Measurements from ENCODE around the gene NLRP11.

The NLRP11 gene

GRCh38 chr19:55831846-55832245, at the start of gene NLRP11:
Gene NLRP11, minus strand, starts transcription at chr19:55831999. Its CDS starts 13,825 bp downstream, at chr19:55818174.
- ATAC-seq (no peak), DNase-seq (no peak)

GRCh38 chr19:55877211-55877610, 45.4 kb upstream of the NLRP11 start:
- DNase-seq (no peak), ATAC-seq (no peak)

- DNase-seq (no peak), ATAC-seq (no peak)
Measured at GRCh38 chr19:55870736-55871135, 38.9 kb upstream of the NLRP11 start.

GRCh38 chr19:55867101-55867500, 35.3 kb upstream of the NLRP11 start:
- ATAC-seq (no peak), DNase-seq (no peak)

- DNase-seq (no peak), ATAC-seq (no peak)
Measured at GRCh38 chr19:55866521-55866920, 34.7 kb upstream of the NLRP11 start.

DNA sequence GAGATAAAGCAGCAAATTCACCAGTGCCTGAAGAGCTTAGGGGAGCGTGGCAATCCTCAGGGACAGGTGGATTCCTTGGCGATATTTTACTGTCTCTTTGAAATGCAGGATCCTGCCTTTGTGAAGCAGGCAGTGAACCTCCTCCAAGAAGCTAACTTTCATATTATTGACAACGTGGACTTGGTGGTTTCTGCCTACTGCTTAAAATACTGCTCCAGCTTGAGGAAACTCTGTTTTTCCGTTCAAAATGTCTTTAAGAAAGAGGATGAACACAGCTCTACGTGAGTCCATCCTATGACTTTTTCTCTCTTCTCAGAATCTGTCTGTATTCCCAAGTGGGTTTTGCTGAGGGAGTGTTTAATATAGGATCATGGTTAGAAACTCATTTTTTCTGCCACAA, 27.2 kb upstream of the NLRP11 start:
- DNase-seq (no peak), ATAC-seq (no peak)

GRCh38 chr19:55858401-55858800, 26.6 kb upstream of the NLRP11 start:
- no peak for ATAC-seq
- no peak for DNase-seq

DNA sequence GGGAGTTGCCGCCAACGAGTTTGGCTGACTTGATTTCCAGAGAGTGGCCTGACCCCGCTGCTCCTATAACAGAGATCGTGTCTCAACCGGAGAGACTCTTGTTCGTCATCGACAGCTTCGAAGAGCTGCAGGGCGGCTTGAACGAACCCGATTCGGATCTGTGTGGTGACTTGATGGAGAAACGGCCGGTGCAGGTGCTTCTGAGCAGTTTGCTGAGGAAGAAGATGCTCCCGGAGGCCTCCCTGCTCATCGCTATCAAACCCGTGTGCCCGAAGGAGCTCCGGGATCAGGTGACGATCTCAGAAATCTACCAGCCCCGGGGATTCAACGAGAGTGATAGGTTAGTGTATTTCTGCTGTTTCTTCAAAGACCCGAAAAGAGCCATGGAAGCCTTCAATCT, 26.2 kb upstream of the NLRP11 start:
- DNase-seq (no peak), ATAC-seq (no peak)

DNA sequence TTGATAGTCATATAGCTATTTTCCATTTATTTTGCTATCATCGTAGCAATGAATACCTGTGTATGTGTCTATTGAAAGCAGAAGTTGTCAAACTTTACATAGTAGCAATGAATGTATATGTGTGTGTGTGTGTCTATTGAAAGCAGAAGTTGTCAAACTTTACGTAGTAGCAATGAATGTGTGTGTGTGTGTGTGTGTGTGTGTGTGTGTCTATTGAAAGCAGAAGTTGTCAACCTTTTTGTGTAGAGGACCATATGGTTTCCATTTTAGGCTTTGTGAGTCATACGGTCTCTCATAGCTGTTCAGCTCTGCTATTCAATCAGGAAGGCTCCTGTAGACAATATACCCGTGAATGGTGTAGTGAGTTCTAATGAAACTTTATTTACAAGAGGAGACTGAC, 25.4 kb upstream of the NLRP11 start:
- DNase-seq (no peak), ATAC-seq (no peak)

DNA sequence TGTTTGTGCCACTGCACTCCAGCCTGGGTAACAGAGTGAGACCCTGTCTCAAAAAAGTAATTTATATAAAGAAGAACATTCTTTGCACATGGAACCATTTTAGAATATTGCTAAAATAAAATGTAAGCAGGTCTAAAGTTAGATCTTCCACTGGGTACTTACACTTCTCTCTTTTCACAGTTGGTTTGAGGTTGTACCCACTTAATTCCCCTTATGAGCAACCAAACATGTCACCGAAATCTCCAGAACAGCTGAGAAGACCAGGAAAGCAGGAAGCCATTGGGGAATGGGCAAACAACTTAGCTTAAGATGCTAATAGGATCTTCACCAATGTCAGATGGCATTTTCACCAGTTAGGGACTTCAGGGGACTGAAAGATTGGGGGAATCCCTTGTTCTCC, 23.4 kb upstream of the NLRP11 start:
- ATAC-seq (no peak), DNase-seq (no peak)

GRCh38 chr19:55838906-55839305, 7.1 kb upstream of the NLRP11 start:
- DNase-seq (no peak), ATAC-seq (no peak)

DNA sequence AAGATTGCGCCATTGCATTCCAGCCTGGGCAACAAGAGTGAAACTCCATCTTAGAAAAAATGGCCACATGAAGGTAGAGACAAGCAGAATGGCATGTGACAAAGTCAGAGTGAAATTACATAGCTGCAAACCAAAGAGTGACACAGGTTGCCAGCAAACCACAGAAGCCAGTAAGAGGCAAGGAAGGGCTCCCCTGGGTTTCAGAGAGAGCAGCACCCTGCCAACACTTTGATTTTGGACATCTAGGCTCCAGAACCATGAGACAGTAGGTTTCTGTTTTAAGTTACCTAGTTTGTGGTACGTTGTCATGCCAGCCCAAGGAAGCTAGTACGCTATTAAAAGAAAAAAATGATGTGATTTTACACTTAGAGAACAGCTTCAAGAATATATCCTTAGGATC, 6.5 kb upstream of the NLRP11 start:
- DNase-seq: no peak
- no peak for ATAC-seq

DNA sequence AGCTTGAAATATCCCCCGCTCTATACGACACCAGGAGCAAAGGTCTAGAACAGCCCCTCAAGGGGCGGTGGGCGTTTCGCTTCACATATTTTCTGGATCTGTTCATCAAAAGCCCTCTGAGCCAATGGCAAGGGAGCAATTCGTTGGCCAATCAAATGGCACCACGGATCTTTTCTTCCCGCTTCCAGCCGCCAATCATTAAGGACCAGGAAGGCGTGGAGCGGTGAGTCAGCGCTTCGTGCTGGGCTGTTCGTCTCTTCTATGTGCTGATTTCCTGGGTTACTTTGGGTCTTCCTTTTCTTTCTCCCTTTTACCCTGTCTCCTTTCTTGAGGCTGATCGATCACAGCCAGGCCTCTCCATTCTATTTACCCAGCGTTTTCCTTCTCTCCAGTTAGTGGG, 4.5 kb upstream of the NLRP11 start, which contains the start of gene NLRP4:
NLRP4 (plus strand) TSS at position 201 of the 400 bp plus-strand sequence. CDS start 15,541 bp downstream, outside the sequence.
- ATAC-seq: no peak
- no peak for DNase-seq

- ATAC-seq (no peak), DNase-seq (no peak)
Measured at GRCh38 chr19:55832676-55833075, 877 bp upstream of the NLRP11 start.

DNA sequence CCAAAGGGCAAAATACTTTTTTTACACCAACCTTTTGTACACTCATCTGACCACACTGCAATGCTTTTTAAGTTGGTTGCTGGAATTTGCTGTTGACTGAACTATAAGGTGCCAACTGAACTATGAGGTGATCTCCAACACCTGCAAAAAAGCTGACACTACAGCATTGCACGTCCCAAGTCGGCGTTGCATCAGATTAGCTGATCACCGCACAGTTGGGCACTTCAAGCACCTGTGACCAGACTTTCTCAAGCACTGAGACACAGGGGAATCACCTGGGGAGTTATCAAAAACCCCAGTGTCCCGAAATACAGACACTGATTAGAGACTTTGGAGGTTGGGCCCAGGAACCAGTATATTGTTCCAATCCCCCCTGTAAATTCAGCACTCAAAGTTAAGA, 1.1 kb downstream of the NLRP11 start:
- DNase-seq: no peak
- ATAC-seq: no peak

- no peak for ATAC-seq
- DNase-seq: no peak
Measured at GRCh38 chr19:55820037-55820436, 11.8 kb downstream of the NLRP11 start.

DNA sequence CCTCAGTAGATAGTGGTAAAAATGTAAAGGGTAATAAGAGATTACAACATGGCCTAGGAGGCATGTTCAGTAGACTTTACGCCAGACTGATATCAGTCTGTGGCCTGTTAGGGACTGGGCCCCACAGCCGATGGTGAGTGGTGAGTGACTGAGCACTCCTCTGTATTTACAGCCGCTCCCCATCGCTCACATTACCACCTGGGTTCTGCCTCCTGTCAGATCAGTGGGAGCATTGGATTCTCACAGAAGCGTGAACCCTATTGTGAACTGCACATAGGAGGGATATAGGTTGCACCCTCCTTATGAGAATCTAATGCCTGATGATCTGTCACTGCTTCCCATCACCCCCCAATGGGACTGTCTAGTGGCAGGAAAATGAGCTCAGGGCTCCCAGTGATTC, 17.9 kb downstream of the NLRP11 start:
- DNase-seq: no peak
- no peak for ATAC-seq

DNA sequence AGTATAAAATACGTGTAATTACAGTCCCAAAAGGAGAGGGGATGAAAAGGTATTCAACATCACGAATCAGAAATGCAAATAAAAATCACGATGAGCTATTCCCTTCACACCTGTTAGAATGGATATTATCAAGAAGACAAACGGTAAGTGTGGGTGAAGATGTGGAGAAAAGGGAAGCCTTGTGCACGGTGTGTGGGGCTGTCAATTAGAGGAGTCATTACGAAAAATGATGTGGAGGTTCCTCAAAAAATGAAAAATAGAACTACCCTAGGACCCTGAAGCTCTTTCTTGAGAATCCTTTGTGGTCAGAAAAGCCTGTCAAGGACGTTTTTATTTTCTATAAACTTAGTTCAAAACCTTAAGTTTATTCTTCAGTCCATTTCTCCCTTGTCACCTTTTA, 19.4 kb downstream of the NLRP11 start:
- no peak for DNase-seq

GRCh38 chr19:55811340-55811739, 20.5 kb downstream of the NLRP11 start:
- DNase-seq (no peak), ATAC-seq (no peak)

More for the DNA sequence above, 19.4 kb downstream of the NLRP11 start:
- ATAC-seq: no peak

DNA sequence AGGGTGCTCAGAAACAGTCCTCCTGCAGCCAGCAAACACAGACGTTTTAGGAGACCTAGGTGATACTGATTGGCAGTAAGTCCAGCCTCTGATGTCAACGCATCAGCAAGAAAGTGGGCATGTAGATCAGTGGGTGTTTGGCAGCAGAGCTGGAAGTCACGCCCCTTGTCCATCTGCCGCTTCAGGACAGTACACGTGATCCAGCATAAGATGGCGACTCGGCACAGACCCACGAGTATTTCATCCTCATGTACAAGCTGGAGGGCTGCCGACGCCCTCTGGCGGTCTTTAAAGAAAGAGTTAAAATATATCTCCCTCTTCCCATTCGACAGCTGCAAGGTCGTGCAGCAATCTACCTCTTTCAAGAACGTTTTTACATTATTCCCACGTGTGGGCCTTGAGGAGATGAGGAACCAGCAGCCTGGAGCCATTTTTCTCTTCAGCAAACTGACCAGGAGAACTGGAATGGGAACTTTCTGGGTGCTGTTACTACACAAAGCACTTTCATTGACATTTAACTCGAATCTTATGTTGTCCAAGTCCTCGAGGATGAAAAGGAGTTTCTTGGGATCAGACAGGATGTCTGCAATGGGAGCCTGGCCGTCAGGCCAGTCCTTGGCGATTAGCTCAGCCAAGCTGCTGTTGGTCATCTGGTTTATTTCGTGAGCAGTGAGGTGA, 22.3 kb downstream of the NLRP11 start:
- ATAC-seq (peak; percentile 66), DNase-seq (peak; percentile 43)

GRCh38 chr19:55802281-55802680, 29.5 kb downstream of the NLRP11 start:
- DNase-seq (no peak), ATAC-seq (no peak)

GRCh38 chr19:55801416-55801815, 30.4 kb downstream of the NLRP11 start:
- DNase-seq (no peak), ATAC-seq (no peak)

GRCh38 chr19:55795021-55795420, 36.8 kb downstream of the NLRP11 start:
- ATAC-seq: no peak
- no peak for DNase-seq

DNA sequence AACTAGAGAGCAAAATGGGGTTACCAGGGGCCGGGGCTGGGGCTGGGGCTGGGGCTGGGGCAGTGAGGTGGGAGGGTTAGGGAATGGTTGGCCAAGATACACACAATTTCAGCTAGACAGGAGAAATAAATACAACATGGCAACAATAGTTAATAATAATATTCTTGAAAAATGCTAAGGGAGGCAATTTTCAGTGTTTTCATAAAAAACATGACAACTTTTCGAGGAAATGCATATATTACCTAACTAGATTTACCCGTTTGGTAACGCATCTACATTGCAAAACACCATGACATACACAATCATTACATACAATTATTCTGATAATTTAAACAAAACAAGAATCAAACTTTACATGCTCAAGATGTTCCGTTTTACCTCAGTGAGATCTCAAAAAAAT, 50.7 kb downstream of the NLRP11 start:
- DNase-seq (no peak), ATAC-seq (no peak)

DNA sequence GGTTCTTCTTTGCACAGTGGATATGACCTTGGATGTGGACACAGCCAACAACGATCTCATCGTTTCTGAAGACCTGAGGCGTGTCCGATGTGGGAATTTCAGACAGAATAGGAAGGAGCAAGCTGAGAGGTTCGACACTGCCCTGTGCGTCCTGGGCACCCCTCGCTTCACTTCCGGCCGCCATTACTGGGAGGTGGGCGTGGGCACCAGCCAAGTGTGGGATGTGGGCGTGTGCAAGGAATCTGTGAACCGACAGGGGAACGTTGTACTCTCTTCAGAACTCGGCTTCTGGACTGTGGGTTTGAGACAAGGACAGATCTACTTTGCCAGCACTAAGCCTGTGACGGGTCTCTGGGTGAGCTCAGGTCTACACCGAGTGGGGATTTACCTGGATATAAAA, 53.5 kb downstream of the NLRP11 start:
- ATAC-seq (no peak), DNase-seq (no peak)

Measured in stimulated activated naive CD8-positive, alpha-beta T cell treated with anti-CD3 and anti-CD28 coated beads, Interleukin-15, Interleukin-2, amounts not matched to agents 100 U/mL and 50 U/mL, for 24 hours (primary cell).